RCC 7860 (cell line): ENCODE results near the gene FCN1.
"Not testable (repeated sequence)": the region's sequence is repeated elsewhere in the genome, so short reads cannot be mapped to it uniquely, and the experiment has no call there.

ENCODE experiments used
- DNase-seq: peaks from one replicate; pipeline ENCODE4 v3.0.0-alpha.2; 2015; ENCODE audit warnings: low spot score
- FAIRE-seq: peaks from 2 replicates; lab custom pipeline; 2012; peaks lifted over from hg19 to GRCh38; lab: Jason Lieb, UNC

The FCN1 gene

DNA sequence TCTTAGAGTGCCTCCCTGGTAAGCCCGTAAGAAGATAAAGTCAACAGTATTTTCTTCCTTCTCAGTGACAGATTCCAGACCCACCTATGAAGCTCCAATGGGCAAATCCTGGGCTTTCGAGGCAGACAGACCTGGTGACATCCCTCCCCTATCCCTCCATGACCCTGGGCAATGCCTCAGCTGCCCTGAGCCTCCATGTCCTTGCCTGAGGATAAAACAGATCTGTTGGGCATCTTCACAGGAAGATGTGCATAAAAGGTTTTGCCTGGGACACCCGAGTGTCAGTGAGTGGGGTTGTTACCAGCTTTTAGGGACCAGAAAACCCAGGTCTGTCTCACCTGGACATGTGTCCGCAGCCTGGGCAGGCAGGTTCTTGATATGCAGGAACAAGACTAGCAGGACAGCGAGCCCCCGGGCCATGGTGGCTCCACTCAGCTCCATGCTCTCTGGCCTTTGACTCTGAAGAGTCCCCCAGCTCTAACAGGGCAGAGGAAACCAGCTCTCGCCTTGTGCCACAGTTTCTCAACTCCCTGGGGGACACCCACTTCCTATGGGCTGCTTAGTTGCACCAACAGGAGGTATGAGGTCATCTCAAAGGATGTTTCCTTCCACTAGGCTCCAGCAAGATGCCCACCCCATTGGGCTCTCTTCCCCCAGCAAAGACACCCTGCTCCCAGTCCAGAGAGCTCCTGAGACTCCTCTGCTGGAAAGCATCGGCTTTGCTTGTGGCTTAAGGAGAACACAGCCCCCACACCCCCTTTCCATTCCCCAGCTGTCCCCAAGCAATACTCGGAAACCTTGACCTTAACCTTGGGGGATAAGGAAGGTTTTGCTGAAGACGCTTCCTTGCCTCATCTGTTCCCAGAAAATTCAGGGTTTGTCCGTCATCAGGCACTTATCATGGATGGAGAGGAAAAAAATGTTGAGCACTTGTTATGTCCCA lies at the start of gene FCN1:
FCN1 (minus strand) TSS at position 482 of the 943 bp plus-strand sequence; CDS start at position 441, 41 bp downstream.
- no peak for DNase-seq
- FAIRE-seq, result no peak

DNA sequence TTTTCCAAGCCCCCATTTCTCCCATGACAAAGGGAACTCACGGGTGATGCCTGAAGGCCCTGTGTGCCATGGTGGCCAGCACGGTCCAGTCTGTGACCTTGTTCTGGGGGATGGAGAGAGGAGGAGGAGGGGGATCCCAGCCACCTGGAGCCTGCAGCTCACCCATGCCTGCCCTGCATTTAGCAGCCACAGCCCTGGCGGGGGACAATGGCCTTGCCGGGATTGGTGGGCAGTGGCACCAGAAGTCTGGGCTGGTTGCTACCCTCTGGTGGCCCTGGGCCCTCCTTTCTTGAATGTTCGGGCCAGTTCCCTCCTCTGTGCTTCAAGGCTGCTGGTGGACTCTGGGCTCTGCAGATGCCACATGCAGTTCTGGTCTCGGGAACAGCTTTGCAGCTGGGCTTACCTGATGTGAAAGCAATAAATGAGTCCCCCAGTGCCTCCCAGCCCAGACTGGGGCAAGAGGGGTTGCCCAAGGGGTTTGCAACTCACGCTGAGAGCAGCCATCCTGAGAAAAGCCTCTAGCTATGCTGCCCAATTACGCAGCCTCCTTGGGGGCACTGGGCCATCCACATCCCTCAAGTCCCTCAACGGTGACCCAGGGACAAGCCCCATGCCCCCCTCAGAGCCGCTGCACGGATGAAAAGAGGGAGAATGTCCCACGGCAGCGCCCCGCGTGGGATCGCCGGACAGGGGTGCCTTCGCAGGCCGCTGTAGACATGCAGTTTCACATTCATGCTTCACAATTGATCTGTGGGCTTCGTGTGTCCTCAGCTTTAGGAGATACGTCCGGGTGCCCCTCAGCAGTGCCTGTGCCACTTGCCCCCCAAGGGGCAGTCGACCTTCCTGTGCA lies 49.2 kb upstream of the FCN1 start:
- FAIRE-seq (no peak), DNase-seq (no peak)

DNA sequence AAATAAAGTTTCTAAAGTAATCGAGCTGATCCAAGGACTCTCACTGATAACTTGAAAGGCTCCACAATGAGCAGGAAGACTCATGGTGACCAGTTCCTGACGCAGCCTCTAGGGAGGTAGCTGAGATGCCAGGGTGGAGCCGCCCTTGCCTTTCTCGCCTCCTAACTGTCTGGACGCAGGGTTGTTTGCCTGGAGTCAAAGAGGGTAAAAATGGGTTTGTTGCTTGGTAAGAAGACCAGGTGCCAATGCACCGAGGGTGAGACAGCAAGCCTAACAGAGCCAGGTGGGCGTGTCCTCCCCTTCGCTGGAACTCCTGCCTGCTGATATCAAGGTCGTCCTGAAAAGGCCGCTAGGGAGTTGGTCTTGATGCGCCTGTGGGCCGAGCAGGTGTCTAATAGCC lies 48.6 kb upstream of the FCN1 start:
- no peak for FAIRE-seq

DNA sequence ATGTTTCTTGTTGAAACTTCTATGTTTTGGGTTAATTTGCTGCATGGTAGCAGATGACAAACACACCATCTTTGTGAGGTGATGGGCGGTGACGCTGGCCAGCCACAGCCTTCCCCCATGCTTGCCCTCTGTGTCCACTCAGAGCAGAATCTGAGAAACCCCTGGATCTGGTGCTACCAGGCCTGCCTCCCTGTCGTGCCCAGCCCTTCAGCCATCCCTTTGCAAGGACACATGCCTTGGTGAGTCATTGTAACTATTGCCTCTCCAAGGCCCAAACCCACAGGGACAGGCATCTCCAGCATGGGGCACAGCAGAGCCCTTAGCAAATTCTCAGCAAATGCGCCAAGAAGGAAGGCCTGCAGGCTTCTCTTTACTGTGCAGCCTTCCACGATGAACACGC lies 48.1 kb upstream of the FCN1 start:
- FAIRE-seq (no peak), DNase-seq (no peak)

More for the DNA sequence above, 48.6 kb upstream of the FCN1 start:
- no peak for DNase-seq

- FAIRE-seq (no peak), DNase-seq (no peak)
These were observed 47.7 kb upstream of the FCN1 start for GRCh38 chr9:134965411-134965810.

DNA sequence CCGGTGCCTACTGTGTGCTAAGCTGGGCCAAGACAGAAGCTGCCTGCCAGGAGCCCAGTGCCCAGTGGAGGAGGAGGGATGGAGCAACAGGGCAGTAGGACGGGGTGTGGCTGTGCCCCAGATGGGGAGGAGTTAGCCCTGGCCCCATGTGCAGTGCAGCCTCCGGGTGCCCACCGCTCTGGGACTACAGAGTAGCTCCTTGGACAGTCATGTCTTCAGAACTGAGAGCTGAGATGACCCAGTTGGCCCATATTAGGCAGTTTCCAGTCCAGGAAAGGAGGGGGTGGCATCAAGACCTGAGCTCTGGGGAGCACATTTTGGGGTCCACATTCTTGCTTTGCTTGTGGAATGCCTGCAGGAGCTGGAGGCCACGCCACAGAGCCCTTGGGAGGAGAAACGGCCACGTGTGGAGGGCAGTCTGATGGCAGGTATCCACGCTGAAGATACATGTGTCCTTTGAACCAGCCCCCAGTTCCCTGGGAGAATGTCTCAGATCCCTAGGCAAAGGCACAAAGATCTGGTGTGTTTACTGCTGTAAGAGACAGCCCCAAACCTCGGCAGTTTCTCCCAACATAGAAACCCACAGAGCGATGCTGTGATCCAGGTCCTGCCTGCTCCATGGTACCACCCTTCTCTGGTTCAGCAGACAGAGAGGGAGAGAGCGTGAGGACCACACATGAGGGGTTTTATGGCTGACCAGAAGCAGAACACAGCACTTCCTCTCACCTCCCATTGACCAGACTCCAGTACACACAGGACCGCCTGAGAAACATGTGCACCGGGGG lies 46.8 kb upstream of the FCN1 start:
- no peak for FAIRE-seq
- no peak for DNase-seq

DNA sequence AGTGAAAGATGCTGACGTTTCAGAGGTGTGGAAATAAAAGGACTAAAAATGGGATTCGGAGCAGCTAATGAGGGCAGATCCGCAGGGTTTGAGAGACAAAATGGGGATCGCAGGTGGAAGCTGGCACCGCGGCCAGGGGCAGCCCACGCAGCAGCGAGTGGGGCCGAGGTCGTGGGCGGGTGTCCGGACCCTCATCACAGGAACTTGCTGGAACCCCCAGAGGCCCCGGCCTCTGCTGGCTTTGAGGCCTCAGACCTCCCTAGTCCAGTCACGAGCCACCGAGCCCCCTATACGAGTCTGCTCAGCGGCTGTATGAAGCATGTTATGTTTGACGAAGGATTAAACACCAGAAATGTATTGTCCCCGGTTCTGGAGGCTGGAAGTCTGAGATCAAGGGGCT lies 45.8 kb upstream of the FCN1 start:
- DNase-seq, result no peak
- no peak for FAIRE-seq

- no peak for FAIRE-seq
- no peak for DNase-seq
These were observed 45.3 kb upstream of the FCN1 start for GRCh38 chr9:134962973-134963364.

DNA sequence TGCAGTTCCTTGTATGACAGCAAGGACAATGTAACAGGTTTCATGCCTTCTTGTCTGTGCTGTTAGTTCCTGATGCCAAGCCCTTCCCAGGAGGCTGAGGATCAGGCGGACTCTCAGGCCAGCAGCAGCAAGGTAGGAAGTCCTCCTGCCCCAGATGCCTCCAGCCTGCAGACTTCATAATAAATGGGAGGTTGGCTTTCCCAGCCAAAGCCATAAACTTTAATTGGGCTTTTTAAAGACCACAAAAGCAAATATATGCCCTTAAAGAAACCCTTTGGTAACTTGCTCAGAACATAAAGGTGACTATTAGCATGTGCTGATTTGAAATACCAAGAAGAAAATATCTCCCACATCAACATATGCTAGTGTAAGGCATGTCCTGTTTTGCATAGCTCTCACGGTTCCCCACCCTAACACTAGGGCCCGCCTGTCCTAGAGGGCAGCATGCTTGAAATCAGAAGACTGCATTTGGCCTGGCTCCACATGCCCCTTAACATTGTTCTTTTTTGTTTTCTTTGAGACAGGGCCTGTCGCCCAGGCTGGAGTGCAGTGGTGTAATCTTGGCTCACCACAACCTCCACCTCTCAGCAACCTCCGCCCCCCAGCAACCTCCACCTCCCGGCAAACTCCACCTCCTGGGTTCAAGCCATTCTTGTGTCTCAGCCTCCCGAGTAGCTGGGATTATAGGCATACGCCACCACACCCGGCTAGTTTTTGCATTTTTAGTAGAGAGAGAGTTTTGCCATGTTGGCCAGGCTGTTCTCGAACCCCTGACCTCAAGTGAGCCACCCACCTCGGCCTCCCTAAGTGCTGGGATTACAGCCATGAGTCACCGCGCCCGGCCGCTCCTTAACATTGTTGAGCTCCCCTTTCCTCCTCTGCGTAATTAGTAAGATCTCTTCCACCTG lies 44.6 kb upstream of the FCN1 start:
- no peak for FAIRE-seq

GRCh38 chr9:134961331-134962064 lies 43.8 kb upstream of the FCN1 start:
- DNase-seq (no peak), FAIRE-seq (no peak)

More for the DNA sequence above, 44.6 kb upstream of the FCN1 start:
- DNase-seq, result no peak

DNA sequence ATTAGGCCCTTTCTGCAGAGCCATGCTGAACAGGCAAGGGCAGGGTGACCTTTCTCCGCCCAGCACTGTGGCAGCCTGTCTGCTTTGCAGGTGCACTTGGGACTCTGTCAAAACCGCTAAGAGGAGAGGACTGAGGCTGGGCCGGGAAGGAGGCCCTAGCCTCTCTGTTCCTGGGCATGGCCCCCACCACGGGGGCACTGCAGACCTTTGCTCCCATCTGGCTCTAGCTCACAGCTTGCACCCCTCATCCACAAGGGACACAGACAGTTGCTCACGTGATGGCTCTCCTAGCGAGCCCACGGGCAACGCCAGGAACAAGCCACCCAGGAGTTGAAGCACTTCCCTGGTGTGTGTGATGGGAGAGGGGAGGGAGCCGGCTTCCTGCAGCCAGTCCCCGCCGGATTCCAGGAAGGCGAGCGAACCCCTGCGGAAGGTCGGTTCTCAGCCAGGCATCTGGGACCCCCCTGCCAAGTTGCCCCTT lies 43.0 kb upstream of the FCN1 start:
- DNase-seq (no peak), FAIRE-seq (no peak)

DNA sequence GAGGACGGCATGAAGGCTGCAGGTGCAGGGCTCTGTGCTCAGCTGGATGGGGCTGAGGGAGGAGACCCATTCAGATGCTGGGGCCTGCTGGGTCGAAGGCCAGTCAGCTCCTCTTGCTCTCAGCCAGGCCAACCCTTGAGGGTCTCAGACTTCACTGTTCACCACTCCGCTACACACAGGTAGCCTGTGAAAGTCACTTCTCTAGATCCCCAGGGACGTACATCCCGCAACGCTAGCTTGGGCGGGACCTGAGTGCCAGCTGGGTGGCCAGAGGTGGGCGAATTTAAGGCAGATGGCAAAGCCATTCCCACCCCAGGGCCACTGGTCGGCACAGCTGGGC lies 42.2 kb upstream of the FCN1 start:
- DNase-seq (no peak), FAIRE-seq (no peak)

DNA sequence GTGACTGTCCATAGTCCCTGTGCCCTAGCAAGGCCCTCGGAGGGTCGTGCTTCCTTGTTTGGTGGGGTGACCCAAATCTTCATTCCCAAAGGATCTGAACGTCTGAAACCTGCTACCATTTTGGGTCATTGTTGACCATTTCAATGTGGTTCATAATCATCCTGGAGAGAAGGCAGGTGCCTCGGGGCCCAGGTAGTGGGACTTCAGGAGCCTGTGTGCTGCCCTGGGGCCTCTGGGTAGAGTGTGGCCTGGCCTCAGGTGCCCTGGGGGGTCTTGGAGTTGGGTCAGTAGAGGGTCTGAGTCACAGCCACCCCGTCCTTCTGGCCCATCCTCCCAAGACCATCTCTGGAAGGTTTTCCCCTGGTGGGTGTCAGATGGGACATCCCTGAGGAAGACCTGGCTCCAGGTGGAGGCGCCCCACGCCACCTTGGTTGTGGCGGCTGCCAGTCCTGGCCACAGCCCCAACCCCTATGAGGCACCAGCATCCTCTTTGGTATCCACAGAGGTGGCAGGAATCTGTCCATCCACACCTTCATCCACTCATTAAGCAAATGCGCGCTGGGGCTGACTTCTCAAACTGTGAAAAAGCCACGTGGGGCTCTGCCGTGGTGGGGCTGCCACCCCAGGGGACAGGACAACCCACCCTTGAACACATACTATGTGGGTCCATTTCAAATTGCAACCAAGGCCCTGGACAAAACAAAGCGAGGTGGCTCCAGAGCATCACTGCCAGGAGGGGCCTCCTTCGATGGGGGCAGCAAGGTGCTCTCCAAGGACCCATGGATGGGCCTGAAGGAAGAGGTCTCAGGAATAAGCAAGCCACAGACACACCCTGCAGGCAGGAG lies 41.6 kb upstream of the FCN1 start:
- FAIRE-seq, result no peak
- no peak for DNase-seq

GRCh38 chr9:134957945-134958227 lies 40.2 kb upstream of the FCN1 start:
- FAIRE-seq (no peak), DNase-seq (no peak)

DNA sequence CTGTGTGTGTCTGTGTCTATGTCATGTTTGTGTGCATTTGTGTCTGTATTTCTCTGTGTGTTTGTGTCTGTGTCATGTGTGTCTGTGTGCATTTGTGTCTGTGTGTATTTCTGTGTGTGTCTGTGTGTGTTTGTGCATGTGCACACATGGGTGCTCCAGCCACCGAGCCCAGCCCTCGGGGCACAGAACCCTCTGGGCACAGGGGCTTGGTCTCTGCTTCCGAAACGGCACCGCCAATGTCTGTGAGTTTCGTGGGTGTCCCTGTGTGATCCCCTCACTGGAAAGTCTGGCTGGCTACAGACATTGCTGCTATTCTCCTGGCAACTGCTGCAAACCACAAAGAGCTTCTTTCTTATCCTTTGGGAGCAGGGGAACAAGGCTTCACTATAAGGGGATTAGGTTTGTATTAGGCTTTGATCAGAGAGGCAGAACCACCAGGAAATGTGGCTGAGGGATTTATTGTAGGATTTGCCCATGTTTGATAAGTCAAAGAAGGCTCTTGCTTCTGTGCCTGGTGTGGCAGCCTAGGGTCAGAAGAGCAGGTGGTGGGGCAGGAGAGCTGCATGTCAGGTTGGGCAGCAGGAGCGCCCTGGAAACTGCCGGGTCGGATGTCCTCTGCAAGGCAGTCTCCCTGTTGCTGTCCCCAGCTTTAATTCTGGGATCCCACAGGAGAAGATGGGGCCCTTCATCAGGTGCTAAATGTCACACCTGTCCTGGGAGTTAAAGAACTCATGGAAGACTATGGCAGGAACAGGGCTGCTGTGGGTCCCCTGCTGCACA lies 39.6 kb upstream of the FCN1 start:
- FAIRE-seq (no peak), DNase-seq (no peak)

DNA sequence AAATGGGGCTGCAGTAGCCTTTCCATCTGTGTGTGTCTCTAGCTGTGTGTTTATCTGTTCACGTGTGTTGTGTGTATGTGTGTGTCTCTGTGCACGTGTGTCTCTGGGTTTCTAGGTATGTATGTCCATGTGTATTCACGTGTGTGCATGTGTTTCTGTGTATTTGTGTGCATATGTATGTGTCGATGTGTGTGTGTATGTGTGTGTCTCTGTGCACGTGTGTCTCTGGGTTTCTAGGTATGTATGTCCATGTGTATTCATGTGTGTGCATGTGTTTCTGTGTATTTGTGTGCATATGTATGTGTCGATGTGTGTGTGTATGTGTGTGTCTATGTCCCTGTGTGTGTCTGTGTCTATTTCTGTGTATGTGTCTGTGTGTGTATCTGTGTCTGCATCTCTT lies 38.7 kb upstream of the FCN1 start:
- not testable (repeated sequence) for FAIRE-seq, DNase-seq

- FAIRE-seq (no peak), DNase-seq (no peak)
These were observed 38.1 kb upstream of the FCN1 start for GRCh38 chr9:134955801-134956200.

GRCh38 chr9:134955156-134955555 lies 37.4 kb upstream of the FCN1 start:
- DNase-seq (no peak), FAIRE-seq (no peak)
